ENCODE results near the gene UROC1. TPM values are rescaled to one million over a fixed set of nuclear protein-coding genes. Genes with fewer than 3 reads are reported as not detected.

The UROC1 gene
- total RNA-seq, 1 donor from 2014 or later, result not detected

DNA sequence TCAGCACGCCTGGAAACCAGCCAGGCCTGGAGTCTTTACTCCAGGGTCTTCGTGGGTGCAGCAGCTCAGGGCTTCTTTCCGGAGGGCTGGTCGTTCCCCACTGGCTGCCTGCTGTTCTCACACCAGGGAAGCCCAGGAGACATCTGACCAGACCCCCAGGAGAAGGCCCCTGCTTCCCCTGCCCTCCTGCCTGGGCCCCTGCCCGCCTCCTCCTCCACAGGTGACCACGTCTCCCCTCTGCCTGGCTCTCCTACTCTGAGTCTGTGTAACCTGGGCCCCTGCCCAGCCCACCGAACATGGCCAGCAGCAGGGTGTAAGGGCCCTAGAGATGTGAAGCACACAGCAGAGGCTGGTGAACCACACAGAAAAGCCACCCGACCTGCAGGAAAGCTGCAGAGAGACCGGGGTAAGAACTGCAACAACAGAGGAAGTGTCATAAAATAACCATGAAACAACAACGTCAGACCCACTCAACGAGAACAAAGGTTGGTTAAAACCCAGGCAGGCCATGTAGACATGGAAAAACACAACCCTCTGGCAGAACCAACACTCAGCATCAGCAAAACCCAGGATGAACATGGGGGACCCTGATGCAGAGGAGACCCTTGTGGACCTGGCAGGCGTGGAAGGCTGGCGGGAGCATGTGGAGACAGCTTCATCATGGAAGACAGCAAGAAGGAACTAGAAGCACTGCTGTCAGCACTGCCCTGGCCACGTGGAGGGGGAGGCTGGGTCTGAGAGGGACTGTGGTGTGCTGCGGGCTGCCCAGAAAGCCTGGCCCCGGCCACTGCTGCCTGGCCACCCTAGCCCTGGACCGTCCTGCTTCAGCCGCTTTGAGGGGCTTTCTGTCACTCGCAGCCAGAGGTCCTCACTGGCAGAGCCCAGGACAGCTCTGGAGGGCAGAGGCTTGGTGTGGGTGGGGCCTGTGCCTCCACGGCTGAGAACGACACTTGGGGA, 20.4 kb downstream of the UROC1 start:
- DNase-seq (ENCODE audit: low read depth, low spot score), result no peak

- no peak for DNase-seq (ENCODE audit: low read depth, low spot score)
Observed at GRCh38 chr3:126495786-126496185, 21.8 kb downstream of the UROC1 start.

GRCh38 chr3:126494970-126495230, 22.7 kb downstream of the UROC1 start:
- DNase-seq (ENCODE audit: low read depth, low spot score), result no peak

DNA sequence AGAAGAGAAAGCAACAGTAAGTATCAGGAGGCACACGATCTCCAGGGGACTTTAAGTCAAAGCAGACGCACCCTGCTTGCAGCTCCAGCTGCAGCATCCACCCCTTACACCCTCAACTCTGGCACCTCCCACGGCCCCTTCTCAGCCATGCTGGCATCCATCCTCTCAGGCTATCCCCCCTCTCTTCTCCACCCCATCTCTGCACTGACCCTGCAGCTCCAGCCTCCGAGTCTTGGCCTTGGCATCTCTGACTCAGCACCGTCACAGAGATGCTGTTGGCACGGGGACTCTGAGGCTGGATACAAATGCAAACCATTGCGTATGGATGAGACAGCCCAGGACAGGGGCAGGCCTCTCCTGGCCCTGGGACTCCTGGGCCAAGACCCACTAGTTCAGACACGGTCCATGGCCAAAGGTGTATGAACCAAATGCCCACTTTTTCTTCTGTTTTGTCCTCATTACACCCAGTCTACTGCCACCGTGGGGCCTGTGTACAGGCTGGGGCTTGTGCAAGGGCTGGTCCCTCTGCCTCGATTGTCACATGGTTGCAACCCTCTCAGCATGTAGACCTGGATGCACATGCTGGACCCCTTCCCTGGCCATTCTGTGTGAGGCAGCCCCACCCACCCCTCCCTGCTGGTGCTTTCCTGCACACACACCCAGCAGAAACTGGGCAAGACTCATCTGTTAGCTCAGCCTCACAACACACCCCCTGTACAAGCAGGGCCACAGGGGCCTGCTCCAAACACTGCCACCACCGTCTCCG, 23.2 kb downstream of the UROC1 start:
- no peak for DNase-seq (ENCODE audit: low read depth, low spot score)

DNA sequence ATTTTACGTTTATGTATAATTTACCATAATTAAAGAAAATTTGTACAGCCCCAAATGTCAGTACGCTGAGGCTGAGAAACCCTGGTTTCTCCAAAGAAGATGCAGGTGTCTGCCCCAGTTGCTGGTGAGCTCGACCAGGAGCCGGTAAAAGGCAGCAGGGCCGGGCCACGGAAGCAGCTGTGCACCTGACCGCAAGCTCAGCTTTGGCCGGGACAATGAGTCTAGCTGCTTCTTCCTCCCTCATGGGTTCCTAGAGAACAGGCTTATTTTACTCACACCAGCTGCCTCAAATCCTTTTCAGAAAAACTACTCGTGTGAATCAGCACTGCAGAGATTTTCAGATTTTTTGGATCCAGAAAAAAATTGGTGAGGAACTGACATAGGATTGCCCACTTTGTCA, 23.8 kb downstream of the UROC1 start:
- DNase-seq (ENCODE audit: low read depth, low spot score), result no peak

- no peak for DNase-seq (ENCODE audit: low read depth, low spot score)
Observed at GRCh38 chr3:126493051-126493450, 24.5 kb downstream of the UROC1 start.

DNA sequence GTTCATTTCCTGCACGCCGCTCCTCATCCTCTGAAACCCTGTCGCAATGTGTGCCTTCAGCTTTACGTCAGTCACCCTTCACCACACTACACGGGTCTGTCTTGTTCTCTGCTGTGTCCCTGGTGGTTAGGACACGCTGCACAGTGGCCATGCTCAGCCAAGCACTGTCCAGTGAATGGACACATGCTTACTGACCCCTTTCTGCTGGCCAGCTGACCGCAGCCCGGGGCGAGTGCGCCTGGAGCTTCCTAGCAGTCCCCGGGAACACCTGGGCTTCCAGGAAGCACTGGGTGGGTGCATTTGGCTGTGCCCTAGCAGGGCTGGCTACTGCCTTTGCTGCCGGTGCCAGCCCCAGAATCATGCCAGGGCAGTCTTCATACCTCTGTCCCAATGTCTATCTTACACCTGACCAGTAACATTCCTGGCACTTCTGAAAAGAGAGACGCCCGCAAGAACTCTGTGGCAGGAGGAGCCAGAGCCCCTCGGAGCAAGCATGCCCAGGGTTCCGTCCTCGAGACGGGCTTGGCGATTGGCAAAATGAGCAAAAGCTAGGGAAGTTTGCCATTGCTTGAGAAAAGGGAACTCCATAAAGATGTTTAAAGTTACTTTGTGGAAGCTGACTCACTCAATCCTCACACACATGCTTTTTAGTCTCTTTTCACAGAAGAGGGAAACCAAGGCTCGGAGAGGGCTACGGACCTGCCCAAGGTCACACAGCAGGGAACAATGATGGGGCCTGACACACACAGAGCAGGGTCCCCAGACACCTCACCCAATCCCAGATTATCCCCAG, 26.2 kb downstream of the UROC1 start:
- no peak for DNase-seq (ENCODE audit: low read depth, low spot score)

GRCh38 chr3:126490619-126491018, 27.0 kb downstream of the UROC1 start:
- no peak for DNase-seq (ENCODE audit: low read depth, low spot score)

DNA sequence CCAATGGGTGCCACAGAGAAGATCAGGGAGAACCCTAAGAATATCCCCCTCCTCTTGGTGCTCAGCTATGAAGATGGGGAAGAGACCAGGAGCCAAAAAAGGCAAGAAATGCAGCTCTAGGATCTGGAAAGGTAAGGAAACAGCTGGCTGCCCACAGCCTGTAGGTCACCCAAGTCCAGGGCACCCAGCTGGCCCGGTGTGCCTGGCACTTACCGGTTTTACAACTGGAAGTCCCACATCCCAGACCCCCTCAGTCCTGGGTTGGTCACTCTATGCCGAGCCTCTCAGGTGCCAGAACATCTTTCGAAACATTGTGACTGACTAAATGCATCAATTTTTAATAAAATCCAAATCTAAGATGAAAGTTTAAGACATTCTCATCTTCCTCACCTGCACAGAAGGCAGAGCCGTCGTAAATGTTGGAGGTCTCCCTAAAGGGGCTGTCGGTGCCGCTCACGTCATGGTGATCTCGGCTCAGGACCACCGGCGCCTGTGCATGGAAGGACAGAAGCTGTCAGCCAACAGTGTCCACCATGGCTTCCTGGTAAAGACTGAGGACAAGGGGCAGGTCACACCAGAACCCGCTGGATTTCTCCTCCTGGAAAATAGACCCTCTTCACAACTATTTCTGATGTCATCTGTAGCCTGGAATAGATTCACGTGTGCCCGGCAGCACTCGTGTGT, 28.5 kb downstream of the UROC1 start:
- DNase-seq (ENCODE audit: low read depth, low spot score), result no peak

GRCh38 chr3:126488185-126488584, 29.4 kb downstream of the UROC1 start:
- no peak for DNase-seq (ENCODE audit: low read depth, low spot score)

DNA sequence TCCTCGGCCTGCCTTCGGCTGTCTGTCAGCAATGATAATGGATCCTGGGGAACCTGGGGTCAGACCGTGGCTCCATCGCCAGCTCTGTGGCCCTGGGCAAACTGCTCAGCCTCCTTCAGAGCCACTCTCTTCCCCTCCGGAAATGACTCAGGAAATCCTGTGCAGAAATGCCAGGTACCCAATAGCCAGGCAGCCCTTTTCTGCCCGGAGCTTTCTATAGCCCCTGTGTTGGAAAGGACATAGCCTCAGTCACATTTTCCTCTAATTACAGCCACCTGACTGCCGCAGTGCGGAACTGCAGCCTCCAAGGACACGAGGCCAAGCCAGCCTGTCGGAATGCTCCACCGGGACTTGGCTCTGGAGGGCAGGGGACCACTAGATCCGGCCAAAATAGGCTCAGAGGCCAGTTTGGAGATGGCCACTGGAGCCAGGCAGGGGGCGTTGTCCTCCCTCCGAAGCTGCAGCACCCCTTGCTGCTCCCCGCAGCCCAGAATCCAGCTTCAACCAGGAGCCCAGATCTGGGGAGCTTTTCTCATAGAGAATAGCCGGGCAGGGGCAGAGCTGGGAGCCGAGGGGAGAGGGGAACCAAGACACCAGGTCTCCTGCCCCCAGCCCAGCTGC, 30.3 kb downstream of the UROC1 start:
- DNase-seq (ENCODE audit: low read depth, low spot score), result no peak

- no peak for DNase-seq (ENCODE audit: low read depth, low spot score)
Observed at GRCh38 chr3:126486360-126486847, 31.2 kb downstream of the UROC1 start.

DNA sequence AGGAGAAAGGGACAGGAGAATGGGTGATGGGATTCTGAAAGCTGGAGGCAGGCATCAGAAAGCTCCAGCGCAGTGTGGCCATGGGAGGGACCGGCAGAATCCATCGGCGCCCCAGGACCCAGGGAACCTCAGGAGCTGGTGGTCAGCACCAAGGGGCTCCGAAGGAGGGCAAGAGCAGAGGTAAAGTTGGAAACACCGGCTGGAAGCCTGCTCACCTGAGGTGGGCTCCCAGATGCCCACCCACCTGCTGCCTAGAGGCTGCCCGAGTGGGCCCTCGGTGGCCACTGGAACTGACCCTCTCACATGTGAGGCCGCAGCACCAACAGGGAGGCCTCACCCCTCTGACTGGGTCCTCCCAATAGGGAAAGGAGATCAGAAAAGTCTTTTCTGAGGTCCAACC, 31.6 kb downstream of the UROC1 start:
- DNase-seq (ENCODE audit: low read depth, low spot score), result no peak

GRCh38 chr3:126485176-126485897, 32.2 kb downstream of the UROC1 start:
- no peak for DNase-seq (ENCODE audit: low read depth, low spot score)

- no peak for DNase-seq (ENCODE audit: low read depth, low spot score)
Observed at GRCh38 chr3:126484662-126485061, 32.9 kb downstream of the UROC1 start.

- no peak for DNase-seq (ENCODE audit: low read depth, low spot score)
Observed at GRCh38 chr3:126484148-126484547, 33.4 kb downstream of the UROC1 start.

- no peak for DNase-seq (ENCODE audit: low read depth, low spot score)
Observed at GRCh38 chr3:126483321-126483761, 34.2 kb downstream of the UROC1 start.

DNA sequence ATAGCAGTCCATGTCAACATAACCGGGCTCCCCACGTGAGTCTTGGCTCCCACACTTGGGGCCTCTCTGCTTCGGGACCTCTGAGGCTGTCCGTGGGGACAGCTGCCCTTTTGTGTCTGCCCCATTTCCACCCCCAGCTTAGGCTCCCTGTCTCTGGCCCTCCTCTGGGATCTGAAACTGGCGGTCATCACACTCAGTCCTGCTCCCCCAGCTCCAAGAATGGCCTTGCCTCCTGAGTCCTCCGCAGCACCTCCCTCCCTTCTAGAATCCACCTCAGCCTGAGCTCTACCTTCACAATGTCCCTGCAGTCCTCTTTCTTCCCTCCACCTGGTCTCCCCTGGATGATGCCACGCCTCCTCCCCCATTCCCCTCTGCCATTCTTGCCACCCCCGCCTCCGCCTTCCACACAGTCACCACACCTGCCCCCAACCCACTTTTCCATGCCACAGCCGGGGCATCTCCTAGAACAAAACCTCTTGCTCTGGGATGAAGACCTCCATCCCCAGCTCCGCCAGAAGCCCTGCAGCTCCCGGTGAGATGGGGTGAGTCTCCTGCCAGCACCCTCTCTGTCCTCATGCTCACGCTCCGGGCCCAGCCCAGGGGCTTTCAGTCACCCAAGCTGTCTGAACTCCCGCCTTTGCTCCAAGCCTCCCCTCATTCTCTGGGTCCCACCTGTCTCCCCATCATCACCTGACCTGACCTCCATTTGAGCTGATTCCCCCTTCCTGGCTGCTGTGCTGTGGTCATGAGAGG, 34.9 kb downstream of the UROC1 start:
- DNase-seq (ENCODE audit: low read depth, low spot score), result no peak

DNA sequence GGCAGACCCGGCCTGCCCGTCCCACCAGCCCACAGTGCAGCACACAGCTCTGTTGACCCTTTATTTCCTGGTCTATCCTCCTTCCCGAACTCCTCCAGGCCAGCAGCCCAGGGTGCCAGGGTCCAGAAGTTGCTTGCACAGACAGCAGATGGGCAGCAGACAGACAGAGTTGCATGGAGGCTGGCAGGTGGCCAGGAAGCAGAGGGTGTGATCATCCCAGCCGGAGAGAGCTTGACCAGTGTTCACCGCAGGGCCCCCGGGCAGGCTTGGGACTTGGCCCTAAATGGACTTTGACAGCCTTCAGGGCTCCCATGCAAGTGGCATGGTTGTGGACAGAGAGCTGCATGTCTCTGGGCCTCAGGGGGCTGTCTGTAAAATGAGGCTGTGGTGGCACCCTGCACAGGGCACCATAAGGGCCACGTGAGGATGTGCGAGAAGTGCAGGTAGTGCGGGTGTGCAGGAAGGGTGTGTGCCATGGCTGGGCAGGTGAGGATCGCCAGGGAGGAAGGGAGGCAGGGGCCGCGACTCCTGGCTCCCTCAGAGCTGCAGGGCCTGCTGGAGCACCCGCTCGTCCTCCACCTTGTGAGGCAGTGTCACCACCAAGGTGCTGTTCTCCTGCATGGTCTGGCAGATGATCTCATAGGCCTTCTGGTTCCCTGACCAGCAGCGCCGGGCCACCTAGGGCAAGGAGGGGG, 35.6 kb downstream of the UROC1 start:
- no peak for DNase-seq (ENCODE audit: low read depth, low spot score)

Measured in pulmonary artery endothelial cell (primary cell).